HepG2 (cell line): ENCODE measurements around the gene SPTBN4. TPM values are rescaled to one million over a fixed set of nuclear protein-coding genes. Genes with fewer than 3 reads are reported as not detected.
A peak's percentile ranks its signal among the peaks of the same experiment; 100 is the strongest.

Experiments
- AHDC1 ChIP-seq: sonication (generic); formaldehyde crosslinking; IDR thresholded peaks from 2 replicates; pipeline ENCODE4 v1.5.1; 2020; ENCODE audit warnings: mild to moderate bottlenecking, missing genetic modification reagents, borderline replicate concordance
- BATF2 ChIP-seq: sonication (generic); formaldehyde crosslinking; IDR thresholded peaks from 2 replicates; pipeline ENCODE4 v1.8.0; 2022; ENCODE audit warnings: mild to moderate bottlenecking, missing genetic modification reagents, moderate library complexity
- KDM1A ChIP-seq: IDR thresholded peaks from 2 replicates; pipeline ENCODE4 v1.6.1; 2016; ENCODE audit warnings: missing compliant biosample characterization
- NR3C1 ChIP-seq: sonication (generic); formaldehyde crosslinking; IDR thresholded peaks from 2 replicates; pipeline ENCODE4 v1.4.0; 2020; ENCODE audit warnings: missing genetic modification reagents
- PCBP2 ChIP-seq: fragments of 200-400 bp; formaldehyde crosslinking; optimal IDR thresholded peaks from 2 replicates; pipeline ENCODE3; 2018; ENCODE audit warnings: low read length, low read depth; ENCODE audit not compliant: poor library complexity, severe bottlenecking
- PRDM15 ChIP-seq: sonication (generic); formaldehyde crosslinking; IDR thresholded peaks from 2 replicates; pipeline ENCODE4 v1.4.0; 2020; ENCODE audit warnings: missing genetic modification reagents
- TEAD3 ChIP-seq: optimal IDR thresholded peaks from 2 replicates; pipeline ENCODE3; 2016; ENCODE audit warnings: borderline replicate concordance
- USF2 ChIP-seq, 2 experiments: sonication (generic) in 1 of 2; formaldehyde crosslinking in 1 of 2; IDR thresholded peaks; 2 replicates each; pipeline versions ENCODE4 v1.5.1 to v1.6.1; 2011 to 2020; ENCODE audit warnings: borderline replicate concordance in 1 of 2, low read depth in 1 of 2, low read length in 1 of 2, mild to moderate bottlenecking in 1 of 2, missing genetic modification reagents in 1 of 2, moderate library complexity in 1 of 2
- ZNF350 ChIP-seq: sonication (generic); formaldehyde crosslinking; IDR thresholded peaks from 2 replicates; pipeline ENCODE4 v1.4.0; 2020; ENCODE audit warnings: mild to moderate bottlenecking, low read depth, missing genetic modification reagents, borderline replicate concordance
- ZNF563 ChIP-seq: sonication (generic); formaldehyde crosslinking; IDR thresholded peaks from 2 replicates; pipeline ENCODE4 v1.8.0; 2022; ENCODE audit warnings: mild to moderate bottlenecking, moderate library complexity, missing genetic modification reagents
- ZNF772 ChIP-seq: sonication (generic); formaldehyde crosslinking; IDR thresholded peaks from 2 replicates; pipeline ENCODE4 v1.5.0; 2020; ENCODE audit warnings: mild to moderate bottlenecking, missing genetic modification reagents
- polyA plus RNA-seq, 8 experiments: library from polyadenylated mRNA; depleted of rRNA in 3 of 8; stranded (reverse) in 7 of 8; unstranded in 1 of 8; fragments of >200 nt; fragmentation: Illumina TruSeq in 4 of 8; extraction: Trizol in 4 of 8; gene quantifications; 2 replicates each; pipeline versions ENCODE4 v1.2.1 to v1.2.3, GENCODE V29; 2011 to 2016; ENCODE audit warnings: low read depth in 4 of 8, missing spikeins in 1 of 8, mixed read lengths in 1 of 8; ENCODE audit not compliant: insufficient read depth in 1 of 8
- total RNA-seq, 5 experiments: library from RNA; depleted of rRNA; stranded (reverse); fragments of >200 nt; fragmentation: Illumina TruSeq; extraction: Trizol; gene quantifications; 2 replicates each; pipeline ENCODE4 v1.2.3, GENCODE V29; 2016; ENCODE audit warnings: low read depth in 1 of 5

The SPTBN4 gene
- total and polyA plus RNA-seq, 2 of the 13 experiments (the other 11 are each of a cell fraction or from before 2014, with no cell fraction given) = 0.11 TPM

GRCh38 chr19:40444000-40444824 is 22.6 kb upstream of the SPTBN4 start, which contains the start of gene SERTAD3 (continued):
- TF ChIP-seq PRDM15 (CRISPR knock-in tag) (no peak), BATF2 (CRISPR knock-in tag) (no peak), ZNF772 (CRISPR knock-in tag) (no peak), KDM1A (no peak), USF2 (IDR thresholded peaks at IDR 0.05; ENCODE audit: low read depth, low read length) (no peak), USF2 (CRISPR knock-in tag; IDR thresholded peaks at IDR 0.05; ENCODE audit: borderline replicate concordance) (no peak; the same call in 1 of the 2 replicates), TEAD3 (CRISPR knock-in tag) (peak; percentile 18), ZNF350 (no peak), ZNF563 (CRISPR knock-in tag) (peak; percentile 84), PCBP2 (no peak), AHDC1 (CRISPR knock-in tag) (no peak), NR3C1 (CRISPR knock-in tag) (no peak)
